Lower leg skin (tissue), 3 donors: Measurements from ENCODE around the gene NEGR1.

Source experiments
- CTCF ChIP-seq, 3 donors: fragments of 450-650 bp; IDR thresholded peaks; one replicate each; pipeline ENCODE4 v1.5.1; 2016; ENCODE audit warnings: antibody characterized with exemption in 3 of 3, mild to moderate bottlenecking in 3 of 3, moderate library complexity in 2 of 3
- POLR2A ChIP-seq, 2 donors: fragments of 450-650 bp; IDR thresholded peaks; one replicate each; pipeline ENCODE4 v1.6.1; 2016 to 2017; ENCODE audit warnings: antibody characterized with exemption in 2 of 2, mild to moderate bottlenecking in 1 of 2, moderate library complexity in 1 of 2

GRCh38 chr1:72011721-72012120 is 270.6 kb downstream of the NEGR1 start:
- TF ChIP-seq CTCF (IDR thresholded peaks at IDR 0.05) (no peak), POLR2A (IDR thresholded peaks at IDR 0.05) (no peak)
